Stimulated activated memory B cell treated with anti-CD40 and anti-IgM and Interleukin-4, amounts not matched to agents 10 μg/mL and 1 μg/mL and 100 μg/mL, for 72 hours (primary cell): ENCODE measurements around the gene DLG2.
"Not testable (repeated sequence)": the region's sequence is repeated elsewhere in the genome, so short reads cannot be mapped to it uniquely, and the experiment has no call there.

Experiments
- ATAC-seq: fragments of 150-1000 bp; cut with Tn5 transposase; 2 replicates; pipeline ENCODE4 v1.10.0; 2021
- H3K27ac Mint-ChIP-seq: one replicate; pipeline ENCODE4 v1.8.0; 2022; ENCODE audit warnings: mild to moderate bottlenecking, mixed read lengths
- H3K27me3 Mint-ChIP-seq: one replicate; pipeline ENCODE4 v1.8.0; 2022; ENCODE audit warnings: mixed read lengths
- H3K36me3 Mint-ChIP-seq: one replicate; pipeline ENCODE4 v1.8.0; 2022; ENCODE audit warnings: mixed read lengths
- H3K4me1 Mint-ChIP-seq: one replicate; pipeline ENCODE4 v1.8.0; 2022; ENCODE audit warnings: mixed read lengths
- H3K4me3 Mint-ChIP-seq: one replicate; pipeline ENCODE4 v1.8.0; 2022; ENCODE audit warnings: mild to moderate bottlenecking, moderate library complexity, mixed read lengths
- H3K9me3 Mint-ChIP-seq: one replicate; pipeline ENCODE4 v1.8.0; 2022; ENCODE audit warnings: mixed read lengths

DLG2 gene

DNA sequence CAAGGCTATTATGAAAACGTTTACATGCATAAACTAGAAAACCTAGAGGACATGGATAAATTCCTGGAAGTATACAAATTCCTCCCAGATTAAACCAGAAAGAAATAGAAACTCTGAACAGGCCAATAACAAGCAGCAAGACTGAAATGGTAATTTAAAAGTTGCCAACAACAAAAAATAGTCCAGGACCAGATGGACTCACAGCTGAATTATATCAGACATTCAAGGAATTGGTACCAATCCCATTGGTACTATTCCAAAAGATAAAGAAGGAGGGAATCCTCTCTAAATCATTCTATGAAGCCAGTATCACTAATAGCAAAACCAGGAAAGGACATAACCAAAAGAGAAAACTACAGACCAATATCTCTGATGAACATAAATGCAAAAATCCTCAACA, 236.0 kb downstream of the DLG2 start:
- H3K4me1 Mint-ChIP-seq, result peaks cover 12% of the 10 kb centered on the region
- no peak for ATAC-seq
- no peak overlapping the region for H3K4me3 Mint-ChIP-seq
- H3K36me3 Mint-ChIP-seq, result peaks cover 6% of the 10 kb centered on the region
- no peak overlapping the region for H3K27ac Mint-ChIP-seq
- H3K9me3 Mint-ChIP-seq, result peaks cover 10% of the 10 kb centered on the region
- H3K27me3 Mint-ChIP-seq, result peaks cover 16% of the 10 kb centered on the region

DNA sequence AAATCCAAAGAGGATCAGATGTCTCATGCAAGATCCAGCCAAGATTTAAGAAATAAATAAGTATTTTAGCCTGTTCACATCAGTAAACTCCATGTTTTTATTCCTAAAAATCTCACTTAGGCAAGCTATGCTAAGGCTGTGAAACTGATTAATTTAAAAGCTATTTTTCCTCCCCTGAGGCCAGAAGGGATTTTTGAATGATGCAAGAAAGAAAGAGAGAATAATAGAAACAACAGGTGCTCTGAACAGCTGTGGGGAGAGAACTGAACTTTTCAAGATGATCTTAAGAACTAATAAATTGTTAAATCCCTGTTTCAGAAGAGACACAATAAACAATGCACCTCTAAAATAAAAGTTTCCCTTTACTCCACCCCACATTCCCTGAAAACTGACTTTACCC, 241.6 kb downstream of the DLG2 start:
- H3K9me3 Mint-ChIP-seq, result peaks cover 10% of the 10 kb centered on the region
- H3K4me1 Mint-ChIP-seq, result no peaks in the 10 kb centered on the region
- no peak for ATAC-seq
- H3K27me3 Mint-ChIP-seq, result peaks cover 16% of the 10 kb centered on the region
- H3K27ac Mint-ChIP-seq, result no peak overlapping the region
- no peak overlapping the region for H3K4me3 Mint-ChIP-seq
- peaks cover 2% of the 10 kb centered on the region for H3K36me3 Mint-ChIP-seq

DNA sequence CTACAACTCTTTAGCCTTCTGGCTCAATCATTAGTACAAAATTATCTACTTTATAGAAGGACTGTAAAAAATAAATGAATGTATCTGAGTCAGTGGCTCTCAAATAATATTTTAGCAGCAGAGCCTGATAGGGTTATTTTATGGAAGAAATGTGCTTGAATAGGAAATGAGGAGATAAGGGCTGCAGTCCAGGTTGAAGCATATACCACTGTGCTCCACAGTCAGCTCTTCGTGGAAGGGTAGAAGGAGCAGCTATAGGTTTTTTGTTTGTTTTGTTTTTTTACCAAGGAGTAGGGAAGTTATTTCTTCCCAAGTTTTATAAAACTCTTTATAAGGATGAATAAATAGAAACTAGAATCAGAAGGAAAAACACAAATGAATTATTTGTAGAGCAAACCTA, 242.0 kb downstream of the DLG2 start:
- Mint-ChIP-seq H3K27ac (no peak overlapping the region), H3K27me3 (peaks cover 16% of the 10 kb centered on the region), H3K36me3 (no peaks in the 10 kb centered on the region), H3K4me1 (no peaks in the 10 kb centered on the region), H3K9me3 (peaks cover 9% of the 10 kb centered on the region), H3K4me3 (no peak overlapping the region)
- ATAC-seq, result no peak

DNA sequence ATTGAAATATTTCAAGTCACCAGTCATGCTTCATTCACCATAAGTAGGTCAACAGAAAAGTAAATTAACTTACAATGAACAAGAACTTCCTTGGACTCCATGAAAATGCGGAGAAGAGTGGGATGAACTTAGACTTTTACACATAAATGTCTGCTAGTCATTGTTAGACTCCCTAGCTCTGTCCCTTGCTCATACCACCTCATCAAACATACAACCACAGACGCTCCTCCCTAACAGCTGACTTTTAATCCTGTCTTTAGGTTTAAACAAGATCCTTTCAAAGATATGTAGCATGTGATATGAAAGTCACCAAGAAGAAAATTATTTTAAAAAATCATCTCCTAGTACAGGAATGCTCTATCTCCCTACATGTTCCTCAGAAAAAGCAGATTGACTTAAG, 248.1 kb downstream of the DLG2 start:
- ATAC-seq, result no peak
- Mint-ChIP-seq H3K27me3 (no peaks in the 10 kb centered on the region), H3K36me3 (no peaks in the 10 kb centered on the region), H3K4me3 (no peak overlapping the region), H3K9me3 (peaks cover 3% of the 10 kb centered on the region), H3K4me1 (no peaks in the 10 kb centered on the region), H3K27ac (no peak overlapping the region)

DNA sequence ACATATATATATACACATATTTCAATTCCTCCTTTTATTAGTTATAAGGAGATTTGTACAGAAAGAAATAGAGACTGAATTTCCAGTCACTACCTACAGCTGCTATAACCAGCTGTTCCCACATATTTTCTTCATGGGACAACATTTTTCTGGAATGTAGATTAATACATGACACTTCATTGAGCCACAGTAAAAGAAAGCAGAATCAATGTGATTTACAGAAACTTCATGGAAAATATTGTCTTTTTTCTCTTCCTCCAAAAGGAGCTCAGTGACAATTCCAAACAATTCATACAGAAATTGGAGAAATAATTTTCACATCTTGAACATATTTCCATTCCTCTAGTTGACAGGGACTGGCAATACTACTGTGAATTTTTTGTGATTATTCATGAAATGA, 249.2 kb downstream of the DLG2 start:
- Mint-ChIP-seq H3K9me3 (no peaks in the 10 kb centered on the region), H3K4me1 (no peaks in the 10 kb centered on the region), H3K36me3 (no peaks in the 10 kb centered on the region), H3K4me3 (no peak overlapping the region), H3K27me3 (no peaks in the 10 kb centered on the region), H3K27ac (no peak overlapping the region)
- ATAC-seq, result no peak

DNA sequence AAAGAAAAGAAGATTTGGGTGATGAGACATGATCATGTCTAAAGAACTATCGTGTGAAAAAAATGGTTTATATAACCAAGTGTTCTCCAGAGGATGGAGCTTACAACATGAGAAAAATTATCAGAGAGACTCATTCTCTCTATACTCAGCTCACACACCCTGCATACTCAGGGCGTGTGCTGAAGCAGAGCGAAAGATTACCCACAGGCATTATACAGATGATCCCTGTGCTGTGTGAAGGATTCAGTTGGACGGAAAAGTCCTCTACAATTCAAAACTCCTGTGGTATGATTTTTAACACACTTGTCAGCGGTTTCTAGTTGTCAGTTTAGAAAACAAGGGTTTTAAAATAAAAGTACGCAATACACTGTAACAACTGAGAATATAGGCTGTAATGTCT, 267.3 kb downstream of the DLG2 start:
- Mint-ChIP-seq H3K27ac (no peak overlapping the region), H3K4me3 (no peak overlapping the region), H3K9me3 (no peaks in the 10 kb centered on the region), H3K27me3 (no peaks in the 10 kb centered on the region), H3K36me3 (no peaks in the 10 kb centered on the region), H3K4me1 (no peaks in the 10 kb centered on the region)
- ATAC-seq, result no peak

DNA sequence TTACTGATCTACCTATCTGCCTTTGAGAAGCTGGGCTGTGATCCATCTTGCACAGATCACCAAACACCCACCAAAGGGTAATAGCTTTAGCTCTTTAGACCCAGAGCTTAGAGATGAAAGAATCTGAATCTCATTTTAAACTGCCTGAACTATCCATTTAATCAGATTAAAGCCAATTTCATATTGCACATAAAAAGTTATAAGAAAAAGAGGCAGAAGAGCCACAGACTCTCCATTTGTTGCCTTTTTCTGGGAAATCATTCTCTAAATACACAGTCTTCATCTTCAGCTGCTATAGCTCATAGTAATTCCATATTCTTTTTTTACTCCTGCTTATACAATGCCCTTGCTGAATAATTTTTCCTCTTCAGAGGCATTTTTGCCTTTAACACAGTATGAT, 271.2 kb downstream of the DLG2 start:
- Mint-ChIP-seq H3K36me3 (no peaks in the 10 kb centered on the region), H3K4me1 (peaks cover 8% of the 10 kb centered on the region), H3K27ac (no peak overlapping the region), H3K9me3 (no peaks in the 10 kb centered on the region), H3K4me3 (no peak overlapping the region), H3K27me3 (no peaks in the 10 kb centered on the region)
- no peak for ATAC-seq

DNA sequence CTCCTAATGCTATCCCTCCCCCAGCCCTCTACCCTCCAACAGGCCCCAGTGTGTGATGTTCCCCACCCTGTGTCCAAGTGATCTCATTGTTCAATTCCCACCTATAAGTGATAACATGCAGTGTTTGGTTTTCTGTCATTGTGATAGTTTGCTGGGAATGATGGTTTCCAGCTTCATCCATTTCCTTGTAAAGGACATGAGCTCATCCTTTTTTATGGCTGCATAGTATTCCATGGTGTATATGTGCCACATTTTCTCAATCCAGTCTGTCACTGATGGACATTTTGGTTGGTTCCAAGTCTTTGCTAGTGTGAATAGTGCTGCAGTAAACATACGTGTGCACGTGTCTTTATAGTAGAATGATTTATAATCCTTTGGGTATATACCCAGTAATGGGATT, 277.6 kb downstream of the DLG2 start:
- H3K4me3 Mint-ChIP-seq, H3K36me3 Mint-ChIP-seq, H3K27ac Mint-ChIP-seq, H3K9me3 Mint-ChIP-seq, ATAC-seq, H3K27me3 Mint-ChIP-seq: not testable (repeated sequence)
- peaks cover 10% of the 10 kb centered on the region for H3K4me1 Mint-ChIP-seq

DNA sequence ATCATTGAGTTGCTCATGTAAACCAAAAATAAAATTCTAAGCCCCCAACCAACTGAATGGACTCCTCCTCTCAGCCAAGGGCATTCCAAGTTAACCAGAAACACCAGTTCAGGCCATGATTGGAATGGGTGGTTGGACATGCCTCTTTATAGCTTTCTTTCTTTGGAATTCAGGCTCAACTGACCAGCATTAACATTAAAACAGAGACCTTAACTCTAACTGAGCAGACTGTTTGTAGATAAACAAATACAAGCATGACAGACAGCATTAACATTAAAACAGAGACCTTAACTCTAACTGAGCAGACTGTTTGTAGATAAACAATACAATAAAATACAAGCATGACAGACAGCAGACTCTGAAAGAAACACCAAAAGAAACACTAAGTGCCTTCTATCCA, 278.2 kb downstream of the DLG2 start:
- ATAC-seq, result no peak
- Mint-ChIP-seq H3K27ac (no peak overlapping the region), H3K4me3 (no peak overlapping the region), H3K9me3 (peaks cover 2% of the 10 kb centered on the region), H3K36me3 (no peaks in the 10 kb centered on the region), H3K27me3 (no peaks in the 10 kb centered on the region), H3K4me1 (peaks cover 10% of the 10 kb centered on the region)

DNA sequence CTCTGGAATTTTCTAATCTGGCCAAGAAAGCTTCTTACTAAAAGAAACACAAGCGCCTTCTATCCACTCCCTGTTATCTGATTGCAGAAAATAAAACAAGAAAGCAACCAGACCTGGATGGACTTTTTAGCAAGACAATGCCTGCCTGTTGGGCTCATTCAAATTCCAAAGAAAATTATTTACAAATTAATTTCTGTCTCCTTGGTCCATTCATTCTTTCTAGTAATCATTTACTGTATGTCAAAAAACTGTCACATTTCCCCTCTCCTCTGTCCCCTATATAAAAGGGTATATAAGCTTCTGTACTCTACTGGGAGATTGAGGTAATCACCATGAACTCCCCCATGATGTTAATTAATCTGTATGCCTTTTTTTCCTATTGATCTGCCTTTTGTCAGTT, 279.9 kb downstream of the DLG2 start:
- peaks cover 10% of the 10 kb centered on the region for H3K4me1 Mint-ChIP-seq
- no peak overlapping the region for H3K4me3 Mint-ChIP-seq
- no peak for ATAC-seq
- H3K27me3 Mint-ChIP-seq, result no peaks in the 10 kb centered on the region
- peaks cover 2% of the 10 kb centered on the region for H3K9me3 Mint-ChIP-seq
- H3K27ac Mint-ChIP-seq, result no peak overlapping the region
- H3K36me3 Mint-ChIP-seq, result no peaks in the 10 kb centered on the region

DNA sequence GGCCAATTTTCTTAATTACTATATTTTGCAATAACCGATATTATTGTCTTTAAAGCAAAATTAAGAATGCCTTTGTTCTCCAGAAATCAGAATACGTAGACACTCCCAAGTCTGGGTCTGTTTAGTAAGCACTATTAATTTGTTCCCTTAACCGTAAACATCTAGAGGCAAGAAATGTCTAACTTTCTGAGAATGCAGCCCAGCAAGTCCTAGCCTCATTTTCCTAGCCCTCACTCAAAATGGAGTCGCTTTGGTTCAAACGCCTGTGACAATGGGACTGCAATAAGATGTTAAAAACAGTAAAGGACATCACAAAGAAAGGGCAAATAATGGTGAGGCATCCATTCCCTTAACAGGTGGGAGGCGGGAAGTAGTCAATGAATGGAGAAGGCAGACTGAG, 280.7 kb downstream of the DLG2 start:
- H3K4me3 Mint-ChIP-seq, result no peak overlapping the region
- H3K9me3 Mint-ChIP-seq, result peaks cover 2% of the 10 kb centered on the region
- no peak overlapping the region for H3K27ac Mint-ChIP-seq
- ATAC-seq, result no peak
- H3K27me3 Mint-ChIP-seq, result no peaks in the 10 kb centered on the region
- H3K4me1 Mint-ChIP-seq, result peaks cover 8% of the 10 kb centered on the region
- no peaks in the 10 kb centered on the region for H3K36me3 Mint-ChIP-seq

DNA sequence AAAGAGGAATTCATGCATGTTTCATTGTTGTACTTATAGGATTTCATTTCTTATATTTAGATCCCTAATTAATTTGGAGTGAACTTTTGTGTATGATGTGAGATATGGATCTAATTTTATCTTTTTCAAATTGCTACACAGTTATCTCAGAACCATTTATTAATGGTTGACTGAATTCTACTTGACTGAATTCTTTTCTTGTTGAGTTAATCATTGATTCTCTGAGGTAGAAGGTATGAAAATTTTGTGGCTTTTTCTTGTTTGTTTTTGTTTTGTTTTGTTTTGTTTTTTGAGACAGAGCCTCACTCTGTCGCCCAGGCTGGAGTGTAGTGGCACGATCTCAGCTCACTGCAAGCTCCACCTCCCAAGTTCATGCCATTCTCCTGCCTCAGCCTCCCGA, 286.3 kb downstream of the DLG2 start:
- not testable (repeated sequence) for H3K9me3 Mint-ChIP-seq, H3K4me1 Mint-ChIP-seq, ATAC-seq, H3K27me3 Mint-ChIP-seq, H3K36me3 Mint-ChIP-seq, H3K4me3 Mint-ChIP-seq, H3K27ac Mint-ChIP-seq

DNA sequence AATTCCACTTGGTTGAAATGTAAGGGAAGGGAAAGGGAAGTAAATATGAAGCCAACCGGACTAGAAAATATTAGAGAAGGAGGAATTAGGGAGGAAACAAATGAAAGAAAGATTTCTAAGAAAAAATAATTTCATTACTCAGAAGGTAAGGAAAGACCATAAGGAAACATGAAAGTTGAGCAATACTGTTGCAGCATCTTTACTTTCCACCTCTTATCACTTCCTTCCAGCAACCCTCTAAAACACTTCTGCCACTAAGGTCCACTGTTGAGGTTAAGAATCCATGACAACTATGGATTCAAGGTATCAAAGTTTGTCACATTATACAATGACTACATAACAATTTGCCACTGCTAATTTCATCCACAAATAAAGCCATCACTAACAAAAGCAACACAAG, 308.6 kb downstream of the DLG2 start:
- Mint-ChIP-seq H3K4me3 (no peak overlapping the region), H3K36me3 (no peaks in the 10 kb centered on the region), H3K27me3 (no peaks in the 10 kb centered on the region), H3K9me3 (no peaks in the 10 kb centered on the region), H3K4me1 (peaks cover 40% of the 10 kb centered on the region), H3K27ac (no peak overlapping the region)
- no peak for ATAC-seq

DNA sequence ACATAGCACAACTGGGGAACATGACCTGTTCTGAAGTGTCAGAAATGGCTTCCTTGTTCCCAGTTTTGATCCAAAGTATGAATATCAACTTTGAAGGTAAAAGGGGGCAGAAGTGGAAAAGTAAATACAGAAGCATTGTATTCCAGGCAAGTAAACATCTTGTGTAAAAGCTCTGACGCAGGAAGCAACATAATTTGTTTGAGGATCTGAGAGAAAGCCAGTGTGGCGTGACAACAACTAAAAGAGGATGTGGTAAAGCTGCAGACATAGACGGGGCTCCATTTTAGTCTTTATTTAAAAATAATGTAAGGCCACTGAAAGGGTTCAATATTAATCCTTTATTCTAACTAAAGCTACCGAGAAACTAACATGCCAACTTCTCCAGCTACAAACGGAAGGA, 310.2 kb downstream of the DLG2 start:
- Mint-ChIP-seq H3K27ac (peak overlapping the region; percentile 93), H3K27me3 (no peaks in the 10 kb centered on the region), H3K36me3 (no peaks in the 10 kb centered on the region), H3K4me3 (peak overlapping the region; percentile 35), H3K4me1 (peaks cover 40% of the 10 kb centered on the region), H3K9me3 (no peaks in the 10 kb centered on the region)
- peak; percentile 97 for ATAC-seq

DNA sequence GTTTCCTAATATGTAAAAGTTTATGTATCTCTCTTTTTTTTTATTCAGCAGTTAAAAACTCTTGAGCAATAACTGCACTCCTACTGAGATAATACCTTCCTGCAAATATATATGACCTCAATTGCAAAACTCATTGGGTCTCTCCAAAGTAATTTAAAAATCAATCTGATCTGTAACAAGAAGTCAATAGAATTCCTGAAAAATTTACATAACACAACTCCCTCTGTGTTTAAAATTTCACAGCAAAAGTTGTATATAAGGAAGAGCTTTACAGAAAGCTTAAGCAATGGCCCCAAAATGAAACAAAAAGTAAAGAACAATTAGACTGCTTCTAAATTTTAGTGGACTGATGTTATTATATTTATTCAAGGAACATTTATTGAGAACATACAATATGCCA, 313.4 kb downstream of the DLG2 start:
- no peaks in the 10 kb centered on the region for H3K9me3 Mint-ChIP-seq
- H3K4me3 Mint-ChIP-seq, result no peak overlapping the region
- no peak overlapping the region for H3K27ac Mint-ChIP-seq
- H3K27me3 Mint-ChIP-seq, result no peaks in the 10 kb centered on the region
- ATAC-seq, result no peak
- H3K4me1 Mint-ChIP-seq, result peaks cover 46% of the 10 kb centered on the region
- no peaks in the 10 kb centered on the region for H3K36me3 Mint-ChIP-seq

DNA sequence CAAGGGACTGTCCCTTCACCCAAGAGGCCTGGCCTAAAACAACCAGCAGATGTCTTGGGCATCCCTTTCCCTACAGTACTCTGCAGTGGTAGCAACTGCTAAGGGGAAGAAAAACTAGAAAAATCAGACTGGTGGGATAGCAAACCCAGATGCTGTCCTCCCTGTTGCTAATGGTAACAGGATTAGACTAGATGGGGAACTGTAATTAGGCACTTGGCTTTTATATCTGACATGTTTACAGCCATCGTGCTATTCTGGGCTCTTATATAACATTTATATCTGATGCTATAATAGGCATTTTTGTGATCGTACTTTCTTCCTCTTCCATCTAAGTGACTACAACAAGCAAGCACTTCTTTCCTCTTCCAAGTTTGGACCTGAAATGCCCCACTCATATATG, 316.7 kb downstream of the DLG2 start:
- ATAC-seq, result peak; percentile 8
- Mint-ChIP-seq H3K4me3 (no peak overlapping the region), H3K9me3 (no peaks in the 10 kb centered on the region), H3K36me3 (no peaks in the 10 kb centered on the region), H3K4me1 (peaks cover 16% of the 10 kb centered on the region), H3K27ac (no peak overlapping the region), H3K27me3 (no peaks in the 10 kb centered on the region)

DNA sequence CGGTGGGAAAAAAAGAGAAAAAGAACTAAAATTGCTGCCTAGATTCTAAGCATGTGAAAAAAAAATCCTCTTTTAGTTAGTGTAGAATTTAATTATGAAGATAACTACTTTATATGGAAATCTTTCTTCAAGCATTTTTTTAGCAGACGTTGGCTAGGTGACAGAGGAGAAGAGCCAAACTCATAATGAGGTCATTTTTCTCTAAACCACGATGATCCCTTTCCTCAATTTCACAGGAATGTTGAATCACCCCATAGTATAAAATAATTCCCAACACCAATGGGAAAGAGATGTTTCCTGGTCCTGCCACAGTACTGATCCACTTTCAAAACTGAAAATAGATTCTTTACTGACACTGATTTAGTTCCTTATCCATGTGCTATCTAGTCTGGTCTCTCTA, 319.8 kb downstream of the DLG2 start:
- Mint-ChIP-seq H3K27me3 (no peaks in the 10 kb centered on the region), H3K4me1 (peaks cover 6% of the 10 kb centered on the region), H3K4me3 (no peak overlapping the region), H3K36me3 (no peaks in the 10 kb centered on the region), H3K9me3 (no peaks in the 10 kb centered on the region), H3K27ac (no peak overlapping the region)
- ATAC-seq, result no peak
